ENCODE measurements around the gene INPP4B. TPM values are rescaled to one million over a fixed set of nuclear protein-coding genes. Genes with fewer than 3 reads are reported as not detected.

Gene INPP4B
- total RNA-seq, 1 donor from 2014 or later, result 32.7 TPM

GRCh38 chr4:142741995-142742394 is 104.1 kb downstream of the INPP4B start:
- peaks cover 0 to 22% of the 10 kb centered on the region in 2 donors for H3K9me3 ChIP-seq
- TF ChIP-seq, protein P1, sequence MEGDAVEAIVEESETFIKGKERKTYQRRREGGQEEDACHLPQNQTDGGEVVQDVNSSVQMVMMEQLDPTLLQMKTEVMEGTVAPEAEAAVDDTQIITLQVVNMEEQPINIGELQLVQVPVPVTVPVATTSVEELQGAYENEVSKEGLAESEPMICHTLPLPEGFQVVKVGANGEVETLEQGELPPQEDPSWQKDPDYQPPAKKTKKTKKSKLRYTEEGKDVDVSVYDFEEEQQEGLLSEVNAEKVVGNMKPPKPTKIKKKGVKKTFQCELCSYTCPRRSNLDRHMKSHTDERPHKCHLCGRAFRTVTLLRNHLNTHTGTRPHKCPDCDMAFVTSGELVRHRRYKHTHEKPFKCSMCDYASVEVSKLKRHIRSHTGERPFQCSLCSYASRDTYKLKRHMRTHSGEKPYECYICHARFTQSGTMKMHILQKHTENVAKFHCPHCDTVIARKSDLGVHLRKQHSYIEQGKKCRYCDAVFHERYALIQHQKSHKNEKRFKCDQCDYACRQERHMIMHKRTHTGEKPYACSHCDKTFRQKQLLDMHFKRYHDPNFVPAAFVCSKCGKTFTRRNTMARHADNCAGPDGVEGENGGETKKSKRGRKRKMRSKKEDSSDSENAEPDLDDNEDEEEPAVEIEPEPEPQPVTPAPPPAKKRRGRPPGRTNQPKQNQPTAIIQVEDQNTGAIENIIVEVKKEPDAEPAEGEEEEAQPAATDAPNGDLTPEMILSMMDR (IDR thresholded peaks at IDR 0.05), result no peak
- no peak for DNase-seq (ENCODE audit: low spot score in 2 of 2)
- H3K36me3 ChIP-seq, result no peaks in the 10 kb centered on the region
- H3K4me1 ChIP-seq, result no peaks in the 10 kb centered on the region
- H3K27ac ChIP-seq, result no peak overlapping the region
- no peaks in the 10 kb centered on the region for H3K27me3 ChIP-seq
- H3K4me3 ChIP-seq, result no peak overlapping the region
- intact Hi-C loops (cut with DNase I), result no loop called here

- intact Hi-C loops (cut with DNase I), result no loop called here
- DNase-seq (ENCODE audit: low spot score in 2 of 2), result no peak
- no peaks in the 10 kb centered on the region for H3K4me1 ChIP-seq
- no peaks in the 10 kb centered on the region for H3K9me3 ChIP-seq
- H3K27me3 ChIP-seq, result no peaks in the 10 kb centered on the region
- H3K36me3 ChIP-seq, result no peaks in the 10 kb centered on the region
- no peak overlapping the region for H3K4me3 ChIP-seq
- no peak overlapping the region for H3K27ac ChIP-seq
- TF ChIP-seq, protein P1 (IDR thresholded peaks at IDR 0.05), result no peak
Measured at GRCh38 chr4:142728233-142728632, 117.9 kb downstream of the INPP4B start.

GRCh38 chr4:142727149-142727548 is 119.0 kb downstream of the INPP4B start:
- H3K9me3 ChIP-seq, result no peaks in the 10 kb centered on the region
- DNase-seq (ENCODE audit: low spot score in 2 of 2), result no peak
- no peaks in the 10 kb centered on the region for H3K4me1 ChIP-seq
- TF ChIP-seq, protein P1 (IDR thresholded peaks at IDR 0.05), result no peak
- no peak overlapping the region for H3K4me3 ChIP-seq
- H3K36me3 ChIP-seq, result no peaks in the 10 kb centered on the region
- no peak overlapping the region for H3K27ac ChIP-seq
- intact Hi-C loops (cut with DNase I), result no loop called here
- no peaks in the 10 kb centered on the region for H3K27me3 ChIP-seq

DNA sequence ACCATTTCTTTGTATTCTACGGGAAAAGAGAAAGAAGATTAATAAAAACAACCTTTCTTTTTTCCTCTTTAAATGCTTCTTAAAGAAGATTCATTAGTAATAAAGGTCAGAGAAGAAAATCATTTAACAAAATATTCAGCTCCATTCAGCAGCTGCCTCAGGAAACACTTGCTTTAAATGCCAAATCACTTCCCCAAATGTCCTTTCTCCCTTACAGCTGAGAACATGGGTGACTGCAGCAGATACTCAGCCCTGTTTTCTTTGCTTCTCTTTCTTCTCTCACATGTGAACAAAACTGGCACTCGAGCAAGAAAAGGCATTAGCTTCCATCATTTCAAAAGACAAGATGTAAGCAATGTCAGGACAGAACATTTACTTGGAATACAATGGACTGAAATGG is 120.2 kb downstream of the INPP4B start:
- TF ChIP-seq, protein P1 (IDR thresholded peaks at IDR 0.05), result no peak
- DNase-seq (ENCODE audit: low spot score in 2 of 2), result no peak
- intact Hi-C loops (cut with DNase I), result no loop called here

GRCh38 chr4:142721187-142721586 is 124.9 kb downstream of the INPP4B start:
- intact Hi-C loops (cut with DNase I), result loop anchor here (5.0 kb wide), 2 partner anchors 369 to 594 kb away; no protein-coding TSS in a partner anchor

More for the DNA sequence above, 120.2 kb downstream of the INPP4B start:
- H3K4me1 ChIP-seq, result no peaks in the 10 kb centered on the region
- no peaks in the 10 kb centered on the region for H3K9me3 ChIP-seq
- H3K4me3 ChIP-seq, result no peak overlapping the region
- H3K36me3 ChIP-seq, result no peaks in the 10 kb centered on the region
- no peak overlapping the region for H3K27ac ChIP-seq
- no peaks in the 10 kb centered on the region for H3K27me3 ChIP-seq

More at GRCh38 chr4:142721187-142721586, 124.9 kb downstream of the INPP4B start:
- no peak overlapping the region for H3K4me3 ChIP-seq
- DNase-seq (ENCODE audit: low spot score in 2 of 2), result no peak
- TF ChIP-seq, protein P1 (IDR thresholded peaks at IDR 0.05), result no peak
- no peaks in the 10 kb centered on the region for H3K27me3 ChIP-seq
- H3K27ac ChIP-seq, result no peak overlapping the region
- no peaks in the 10 kb centered on the region for H3K4me1 ChIP-seq
- no peaks in the 10 kb centered on the region for H3K9me3 ChIP-seq
- H3K36me3 ChIP-seq, result no peaks in the 10 kb centered on the region

All from ascending aorta (tissue), 2 donors.